Measurements from ENCODE around the gene PLEKHA7. TPM values are rescaled to one million over a fixed set of nuclear protein-coding genes. Genes with fewer than 3 reads are reported as not detected.

PLEKHA7 gene
- total and polyA plus RNA-seq, 5 donors = 16.2 to 44.6 (median 33.8) TPM

DNA sequence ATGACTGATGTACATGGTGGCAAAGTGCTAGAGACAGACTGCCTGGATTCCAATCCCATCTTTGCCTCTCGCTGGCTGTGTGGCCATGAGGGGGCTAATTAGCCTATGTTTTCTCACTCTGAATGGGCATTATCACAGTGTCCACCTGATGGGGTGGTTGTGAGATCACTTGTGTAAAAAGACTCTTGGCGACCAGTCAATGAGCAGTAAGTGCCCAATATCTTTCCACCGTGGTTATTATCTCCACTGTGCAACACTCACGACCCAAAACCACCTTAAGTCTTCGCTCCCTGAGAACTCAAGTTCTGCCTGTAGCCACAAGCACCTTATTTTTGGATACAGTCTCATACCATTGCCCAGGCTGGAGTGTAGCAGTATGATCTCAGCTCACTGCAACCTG lies 52.1 kb downstream of the PLEKHA7 start:
- ATAC-seq (no peak), DNase-seq (no peak)
- Histone ChIP-seq H3K9me3 (ENCODE audit: control insufficient read depth, low read length) (no peaks in the 10 kb centered on the region), H3K4me1 (ENCODE audit: control insufficient read depth, insufficient read depth, low read length) (peaks cover 2% of the 10 kb centered on the region), H3K4me3 (ENCODE audit: low read length) (no peak overlapping the region), H3K27ac (ENCODE audit: low read length) (no peak overlapping the region), H3K27me3 (ENCODE audit: control insufficient read depth, insufficient read depth) (no peaks in the 10 kb centered on the region)
- 59% methylated on average over 5 of the region's 5 CpGs for WGBS
- intact Hi-C loops (cut with DNase I) = no loop called here

- no peak overlapping the region for H3K4me3 ChIP-seq (ENCODE audit: low read length)
- no peak for ATAC-seq
- H3K27ac ChIP-seq (ENCODE audit: low read length) = no peak overlapping the region
- DNase-seq = no peak
- no peaks in the 10 kb centered on the region for H3K27me3 ChIP-seq (ENCODE audit: control insufficient read depth, insufficient read depth)
- 75% methylated on average over 5 of the region's 5 CpGs for WGBS
- peaks cover 2% of the 10 kb centered on the region for H3K4me1 ChIP-seq (ENCODE audit: control insufficient read depth, insufficient read depth, low read length)
- H3K9me3 ChIP-seq (ENCODE audit: control insufficient read depth, low read length) = no peaks in the 10 kb centered on the region
- intact Hi-C loops (cut with DNase I) = no loop called here
These were observed 54.0 kb downstream of the PLEKHA7 start for GRCh38 chr11:16960250-16960649.

GRCh38 chr11:16959602-16960001 lies 54.6 kb downstream of the PLEKHA7 start:
- H3K4me3 ChIP-seq (ENCODE audit: low read length) = no peak overlapping the region
- H3K9me3 ChIP-seq (ENCODE audit: control insufficient read depth, low read length) = no peaks in the 10 kb centered on the region
- DNase-seq (no peak), ATAC-seq (no peak)
- intact Hi-C loops (cut with DNase I) = no loop called here
- H3K27ac ChIP-seq (ENCODE audit: low read length) = no peak overlapping the region
- WGBS = 80% methylated on average over 4 of the region's 4 CpGs
- no peaks in the 10 kb centered on the region for H3K27me3 ChIP-seq (ENCODE audit: control insufficient read depth, insufficient read depth)
- peaks cover 2% of the 10 kb centered on the region for H3K4me1 ChIP-seq (ENCODE audit: control insufficient read depth, insufficient read depth, low read length)

GRCh38 chr11:16958833-16959232 lies 55.4 kb downstream of the PLEKHA7 start:
- H3K4me3 ChIP-seq (ENCODE audit: low read length) = no peak overlapping the region
- ATAC-seq (no peak), DNase-seq (no peak)
- peaks cover 2% of the 10 kb centered on the region for H3K4me1 ChIP-seq (ENCODE audit: control insufficient read depth, insufficient read depth, low read length)
- no peaks in the 10 kb centered on the region for H3K9me3 ChIP-seq (ENCODE audit: control insufficient read depth, low read length)
- H3K27ac ChIP-seq (ENCODE audit: low read length) = no peak overlapping the region
- intact Hi-C loops (cut with DNase I) = no loop called here
- WGBS = 68% methylated on average over 5 of the region's 5 CpGs
- H3K27me3 ChIP-seq (ENCODE audit: control insufficient read depth, insufficient read depth) = no peaks in the 10 kb centered on the region

- Histone ChIP-seq H3K4me1 (ENCODE audit: control insufficient read depth, insufficient read depth, low read length) (peaks cover 2% of the 10 kb centered on the region), H3K27ac (ENCODE audit: low read length) (no peak overlapping the region), H3K4me3 (ENCODE audit: low read length) (no peak overlapping the region), H3K27me3 (ENCODE audit: control insufficient read depth, insufficient read depth) (no peaks in the 10 kb centered on the region), H3K9me3 (ENCODE audit: control insufficient read depth, low read length) (no peaks in the 10 kb centered on the region)
- intact Hi-C loops (cut with DNase I) = no loop called here
- DNase-seq (no peak), ATAC-seq (no peak)
- WGBS = 86% methylated on average over 5 of the region's 5 CpGs
These were observed 57.6 kb downstream of the PLEKHA7 start for GRCh38 chr11:16956538-16957153.

DNA sequence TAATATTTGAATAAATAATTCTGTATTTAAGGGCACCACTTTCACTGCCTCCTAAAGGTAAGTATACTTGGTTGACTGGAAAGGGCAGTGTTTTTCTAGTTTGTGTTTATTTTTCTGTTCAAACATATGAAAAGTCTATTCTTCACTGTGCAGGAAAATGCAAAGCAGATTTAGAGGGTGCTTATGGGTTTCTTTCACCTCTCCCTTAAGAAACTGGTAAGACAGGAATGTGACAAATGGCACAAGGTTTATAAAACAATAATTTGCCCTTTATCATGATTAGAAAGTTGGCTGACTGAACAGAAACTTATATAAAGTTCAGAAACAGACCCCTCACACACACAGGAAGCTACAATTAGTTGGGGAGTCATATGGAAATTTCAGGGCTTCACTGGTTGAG lies 60.6 kb downstream of the PLEKHA7 start:
- no peaks in the 10 kb centered on the region for H3K27me3 ChIP-seq (ENCODE audit: control insufficient read depth, insufficient read depth)
- ATAC-seq (no peak), DNase-seq (no peak)
- H3K4me3 ChIP-seq (ENCODE audit: low read length) = no peak overlapping the region
- no peak overlapping the region for H3K27ac ChIP-seq (ENCODE audit: low read length)
- H3K9me3 ChIP-seq (ENCODE audit: control insufficient read depth, low read length) = no peaks in the 10 kb centered on the region
- H3K4me1 ChIP-seq (ENCODE audit: control insufficient read depth, insufficient read depth, low read length) = no peaks in the 10 kb centered on the region
- intact Hi-C loops (cut with DNase I) = no loop called here

- intact Hi-C loops (cut with DNase I) = loop anchor here (2.0 to 10.0 kb wide), 4 partner anchors 68 to 162 kb away; partner anchors contain the start of gene PLEKHA7 (in 1 of the 4)
- H3K9me3 ChIP-seq (ENCODE audit: control insufficient read depth, low read length) = no peaks in the 10 kb centered on the region
- ATAC-seq (no peak), DNase-seq (no peak)
- H3K27me3 ChIP-seq (ENCODE audit: control insufficient read depth, insufficient read depth) = no peaks in the 10 kb centered on the region
- H3K4me1 ChIP-seq (ENCODE audit: control insufficient read depth, insufficient read depth, low read length) = no peaks in the 10 kb centered on the region
- WGBS = 77% methylated on average over 6 of the region's 6 CpGs
- H3K27ac ChIP-seq (ENCODE audit: low read length) = no peak overlapping the region
- no peak overlapping the region for H3K4me3 ChIP-seq (ENCODE audit: low read length)
These were observed 67.5 kb downstream of the PLEKHA7 start for GRCh38 chr11:16946477-16947282.

DNA sequence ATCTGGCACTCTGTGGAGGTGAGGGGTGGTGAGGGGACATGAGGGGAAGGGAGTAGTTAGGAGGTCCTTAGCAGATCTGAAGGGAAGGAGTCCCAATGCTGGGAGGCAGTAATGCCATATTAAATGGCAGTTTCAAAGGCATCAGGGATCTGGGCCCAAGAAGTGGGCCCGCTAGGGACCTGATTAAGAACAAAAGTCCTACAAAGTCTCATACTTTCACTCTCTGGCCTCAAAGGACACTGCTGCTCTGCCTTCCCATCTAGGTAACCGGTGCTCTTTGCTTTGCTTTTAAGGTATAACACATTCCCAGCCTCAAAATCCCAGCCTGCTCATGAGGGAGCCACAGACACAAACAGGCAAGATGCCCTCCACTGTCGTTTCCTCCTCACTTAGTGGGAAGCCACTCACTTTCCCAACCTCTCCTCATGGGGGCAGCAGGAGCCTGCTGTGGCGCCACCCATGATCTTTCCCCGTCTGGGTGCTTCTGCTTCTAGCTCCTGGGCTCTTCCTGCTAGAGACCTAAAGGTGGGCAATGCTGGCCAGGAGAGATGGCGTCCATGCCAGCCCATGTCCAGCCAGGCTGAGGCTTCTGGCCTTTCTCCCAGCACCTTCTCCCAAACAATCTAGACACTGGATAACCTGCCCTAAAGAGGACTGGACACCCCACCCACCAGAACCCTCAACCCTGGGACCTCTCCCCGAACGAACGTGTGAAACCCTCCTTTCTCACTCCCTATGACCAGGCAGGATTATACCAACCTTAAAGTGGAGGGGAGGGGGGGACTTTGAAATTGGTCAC lies 68.3 kb downstream of the PLEKHA7 start:
- peak; percentile 78 to 80 for ATAC-seq
- peak; percentile 53 to 75 (median 71) for DNase-seq
- Histone ChIP-seq H3K27ac (ENCODE audit: low read length) (no peak overlapping the region), H3K27me3 (ENCODE audit: control insufficient read depth, insufficient read depth) (no peaks in the 10 kb centered on the region), H3K4me3 (ENCODE audit: low read length) (no peak overlapping the region), H3K9me3 (ENCODE audit: control insufficient read depth, low read length) (no peaks in the 10 kb centered on the region), H3K4me1 (ENCODE audit: control insufficient read depth, insufficient read depth, low read length) (no peaks in the 10 kb centered on the region)
- intact Hi-C loops (cut with DNase I) = loop anchor here (2.0 to 10.0 kb wide), 4 partner anchors 69 to 161 kb away; partner anchors contain the start of gene PLEKHA7 (in 1 of the 4)
- 41% methylated on average over 9 of the region's 9 CpGs for WGBS

- Histone ChIP-seq H3K27ac (ENCODE audit: low read length) (no peak overlapping the region), H3K4me3 (ENCODE audit: low read length) (no peak overlapping the region), H3K9me3 (ENCODE audit: control insufficient read depth, low read length) (no peaks in the 10 kb centered on the region), H3K27me3 (ENCODE audit: control insufficient read depth, insufficient read depth) (no peaks in the 10 kb centered on the region), H3K4me1 (ENCODE audit: control insufficient read depth, insufficient read depth, low read length) (no peaks in the 10 kb centered on the region)
- intact Hi-C loops (cut with DNase I) = loop anchor here in 1 of 4 donors (10.0 kb wide), 2 partner anchors 72 to 158 kb away; partner anchors contain the start of gene PLEKHA7
- ATAC-seq = no peak
- no peak for DNase-seq
- WGBS = 83% methylated on average over 3 of the region's 3 CpGs
These were observed 71.3 kb downstream of the PLEKHA7 start for GRCh38 chr11:16942911-16943310.

DNA sequence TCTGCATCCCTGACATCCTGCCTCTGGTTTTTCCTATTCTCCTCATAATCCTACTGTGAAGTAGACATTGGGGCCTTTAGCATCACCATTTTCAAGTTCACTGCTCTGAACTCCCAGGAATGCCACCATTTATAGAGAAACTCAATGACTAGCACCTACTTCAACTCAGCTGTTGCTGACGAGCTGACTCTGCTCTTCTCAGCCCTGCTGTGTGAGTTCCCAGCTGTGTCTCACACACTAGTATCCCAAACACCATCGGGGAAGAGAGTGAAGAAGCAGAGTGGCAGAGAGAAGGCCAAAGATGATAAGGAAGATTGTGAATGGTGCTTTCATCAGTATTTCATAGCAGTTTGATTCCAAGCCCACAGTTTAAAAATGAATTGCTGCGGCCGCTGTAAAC lies 71.9 kb downstream of the PLEKHA7 start:
- intact Hi-C loops (cut with DNase I) = loop anchor here in 1 of 4 donors (10.0 kb wide), 2 partner anchors 72 to 158 kb away; partner anchors contain the start of gene PLEKHA7
- ATAC-seq = peak; percentile 90 to 93
- DNase-seq = no peak
- Histone ChIP-seq H3K27me3 (ENCODE audit: control insufficient read depth, insufficient read depth) (no peaks in the 10 kb centered on the region), H3K27ac (ENCODE audit: low read length) (peak overlapping the region; percentile 25), H3K9me3 (ENCODE audit: control insufficient read depth, low read length) (no peaks in the 10 kb centered on the region), H3K4me1 (ENCODE audit: control insufficient read depth, insufficient read depth, low read length) (no peaks in the 10 kb centered on the region), H3K4me3 (ENCODE audit: low read length) (no peak overlapping the region)
- 46% methylated on average over 4 of the region's 4 CpGs for WGBS

Data from right cardiac atrium (tissue), 5 donors.